Mucosa of descending colon (tissue), 3 donors: ENCODE results near the gene ITPRIP. TPM values are rescaled to one million over a fixed set of nuclear protein-coding genes. Genes with fewer than 3 reads are reported as not detected.

Experiments used
- ATAC-seq: fragments of 200-7000 bp; cut with Tn5 transposase; one replicate; pipeline ENCODE4 v1.9.1; 2020; ENCODE audit warnings: mild to moderate bottlenecking, moderate library complexity
- DNase-seq, 3 donors: peaks; one replicate each; pipeline ENCODE4 v3.0.0-alpha.2; 2020
- H3K36me3 ChIP-seq: fragments of 200-600 bp; one replicate; pipeline ENCODE4 v1.8.0; 2021; ENCODE audit warnings: low read depth, mild to moderate bottlenecking
- H3K4me1 ChIP-seq: fragments of 200-600 bp; one replicate; pipeline ENCODE4 v1.8.0; 2021; ENCODE audit warnings: low read depth, mild to moderate bottlenecking
- H3K4me3 ChIP-seq: fragments of 200-600 bp; one replicate; pipeline ENCODE4 v1.8.0; 2021; ENCODE audit warnings: mild to moderate bottlenecking
- H3K9me3 ChIP-seq: fragments of 200-600 bp; one replicate; pipeline ENCODE4 v1.8.0; 2021; ENCODE audit warnings: mild to moderate bottlenecking
- CTCF ChIP-seq: fragments of 200-600 bp; IDR thresholded peaks from one replicate; pipeline ENCODE4 v1.8.0; 2022; ENCODE audit warnings: antibody characterized with exemption, mild to moderate bottlenecking
- intact Hi-C, 2 donors: fragments of 100-400 bp; cut with DNase I in 1 of 2; cut with micrococcal nuclease in 1 of 2; formaldehyde crosslinking; loops; one replicate each; pipeline versions ENCODE4 v1.11.0 to v1.11.1; 2022; cut with DNase I, micrococcal nuclease
- total RNA-seq, 3 donors: library from RNA; stranded (reverse); fragmentation: NEBNext Ultra II Directional in 2 of 3; extraction: Animal tissue kit (Norgen Biotek cat#: 25700) in 2 of 3; gene quantifications; one replicate each; pipeline versions ENCODE4 v1.2.1 to v1.2.4, GENCODE V29; 2021 to 2023
- donor health status: DM: no; HTN: no; CAD: no; lungs with moderate emphysema.
- donor health status: DM: no; HTN: no; CAD: no.
- donor health status: DM: no; HTN: yes; CAD: no.

The ITPRIP gene
- total RNA-seq, 3 donors from 2014 or later, result 3.2 to 10.7 (median 5.7) TPM

GRCh38 chr10:104297697-104298660 is 40.3 kb downstream of the ITPRIP start:
- H3K36me3 ChIP-seq, result no peaks in the 10 kb centered on the region
- DNase-seq, result no peak
- H3K9me3 ChIP-seq, result no peaks in the 10 kb centered on the region
- TF ChIP-seq CTCF, result no peak
- intact Hi-C loops, result no loop called here
- peaks cover 6% of the 10 kb centered on the region for H3K4me1 ChIP-seq
- no peak for ATAC-seq
- H3K4me3 ChIP-seq, result no peak overlapping the region

GRCh38 chr10:104296687-104297436 is 41.4 kb downstream of the ITPRIP start:
- H3K4me1 ChIP-seq, result peaks cover 6% of the 10 kb centered on the region
- intact Hi-C loops, result no loop called here
- DNase-seq (no peak), ATAC-seq (no peak)
- H3K36me3 ChIP-seq, result no peaks in the 10 kb centered on the region
- H3K9me3 ChIP-seq, result no peaks in the 10 kb centered on the region
- H3K4me3 ChIP-seq, result no peak overlapping the region
- TF ChIP-seq CTCF, result no peak

GRCh38 chr10:104293781-104294321 is 44.4 kb downstream of the ITPRIP start:
- no peak for TF ChIP-seq CTCF
- intact Hi-C loops, result loop anchor here (5.0 kb wide), 1 partner anchor 58 kb away; the partner anchor contains the start of gene CFAP58 (in 2 of the 2)
- Histone ChIP-seq H3K9me3 (no peaks in the 10 kb centered on the region), H3K4me3 (no peak overlapping the region), H3K36me3 (no peaks in the 10 kb centered on the region), H3K4me1 (no peaks in the 10 kb centered on the region)
- ATAC-seq, result no peak
- no peak for DNase-seq

DNA sequence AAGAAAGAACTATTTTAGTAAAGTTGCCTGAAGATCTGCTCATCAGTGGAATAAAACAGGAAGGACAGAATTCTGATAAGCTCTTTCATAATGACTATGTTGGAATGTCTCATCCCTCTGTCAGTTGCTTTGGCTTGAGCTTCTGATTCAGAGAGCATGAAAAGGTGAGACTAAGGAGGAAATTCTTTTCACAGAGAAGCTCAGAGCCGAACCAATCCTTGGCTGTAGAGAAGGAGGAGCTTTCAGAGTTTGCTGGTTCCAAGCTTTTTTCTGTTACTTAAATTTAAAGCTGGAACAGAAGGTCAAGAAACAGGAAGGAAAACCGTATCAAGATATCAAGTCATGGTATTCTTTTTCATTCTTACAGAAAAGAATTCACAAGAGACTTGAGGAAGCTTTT is 45.3 kb downstream of the ITPRIP start:
- intact Hi-C loops, result loop anchor here (5.0 kb wide), 1 partner anchor 59 kb away; the partner anchor contains the start of gene CFAP58 (in 2 of the 2)
- no peak for TF ChIP-seq CTCF
- no peak for ATAC-seq
- H3K36me3 ChIP-seq, result no peaks in the 10 kb centered on the region
- no peak for DNase-seq
- no peak overlapping the region for H3K4me3 ChIP-seq
- H3K4me1 ChIP-seq, result no peaks in the 10 kb centered on the region
- H3K9me3 ChIP-seq, result no peaks in the 10 kb centered on the region

GRCh38 chr10:104291439-104291951 is 46.8 kb downstream of the ITPRIP start:
- H3K9me3 ChIP-seq, result no peaks in the 10 kb centered on the region
- no peaks in the 10 kb centered on the region for H3K36me3 ChIP-seq
- peak; percentile 98 for TF ChIP-seq CTCF
- intact Hi-C loops, result loop anchor here (5.0 kb wide), 1 partner anchor 61 kb away; the partner anchor contains the start of gene CFAP58 (in 2 of the 2)
- ATAC-seq, result peak; percentile 100
- H3K4me1 ChIP-seq, result no peaks in the 10 kb centered on the region
- H3K4me3 ChIP-seq, result no peak overlapping the region
- peak; percentile 89 to 93 (median 91) for DNase-seq
